Osteocyte (in vitro differentiated cells): Measurements from ENCODE around the gene GPSM1. TPM values are rescaled to one million over a fixed set of nuclear protein-coding genes. Genes with fewer than 3 reads are reported as not detected.

Experiments
- DNase-seq: peaks from one replicate; pipeline ENCODE4 v3.0.0; 2021; ENCODE audit warnings: mixed read lengths; ENCODE audit not compliant: unreplicated experiment; ENCODE audit errors: extremely low spot score
- H3K27ac Mint-ChIP-seq: one replicate; pipeline ENCODE4 v1.8.0; 2021; ENCODE audit warnings: mild to moderate bottlenecking, mixed read lengths; ENCODE audit not compliant: unreplicated experiment
- H3K27me3 Mint-ChIP-seq: one replicate; pipeline ENCODE4 v1.8.0; 2021; ENCODE audit warnings: mixed read lengths; ENCODE audit not compliant: unreplicated experiment
- H3K36me3 Mint-ChIP-seq: one replicate; pipeline ENCODE4 v1.8.0; 2021; ENCODE audit warnings: mixed read lengths; ENCODE audit not compliant: unreplicated experiment
- H3K4me1 Mint-ChIP-seq: one replicate; pipeline ENCODE4 v1.8.0; 2021; ENCODE audit warnings: mixed read lengths; ENCODE audit not compliant: unreplicated experiment
- H3K4me3 Mint-ChIP-seq: one replicate; pipeline ENCODE4 v1.8.0; 2021; ENCODE audit warnings: mild to moderate bottlenecking, moderate library complexity, mixed read lengths; ENCODE audit not compliant: unreplicated experiment
- H3K9me3 Mint-ChIP-seq: one replicate; pipeline ENCODE4 v1.8.0; 2021; ENCODE audit warnings: mixed read lengths; ENCODE audit not compliant: unreplicated experiment
- total RNA-seq: library from RNA; stranded (reverse); gene quantifications from 2 replicates; pipeline ENCODE4 v1.2.1, GENCODE V29; 2021
- TF ChIP-seq, protein P1 (sequence below): fragments of 200-600 bp; sonication (generic); IDR thresholded peaks from 2 replicates; pipeline ENCODE4 v1.5.0; 2021; ENCODE audit warnings: antibody characterized with exemption, mild to moderate bottlenecking, moderate library complexity

Gene GPSM1
- total RNA-seq, 1 donor from 2014 or later: 37.1 TPM

DNA sequence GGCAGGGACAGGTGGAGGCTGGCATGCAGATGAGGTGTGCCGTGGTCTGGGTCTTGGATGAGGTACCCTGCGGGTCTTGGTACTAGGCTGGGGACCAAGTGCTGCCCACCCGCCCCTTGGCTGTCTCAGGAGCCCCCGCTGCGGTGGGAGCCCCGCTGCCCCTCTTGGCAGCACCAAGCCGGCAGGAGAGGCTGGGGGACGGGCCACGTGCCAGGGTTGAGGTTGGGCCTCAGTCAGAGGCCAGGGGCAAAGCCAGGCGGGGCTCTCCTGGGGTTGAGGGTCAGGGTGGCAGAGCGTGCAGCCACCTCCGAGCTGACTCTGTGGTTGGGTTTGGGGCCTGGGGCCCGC is 44.2 kb downstream of the GPSM1 start:
- H3K4me3 Mint-ChIP-seq: no peak overlapping the region
- H3K36me3 Mint-ChIP-seq: no peaks in the 10 kb centered on the region
- H3K9me3 Mint-ChIP-seq: no peaks in the 10 kb centered on the region
- TF ChIP-seq, protein P1, sequence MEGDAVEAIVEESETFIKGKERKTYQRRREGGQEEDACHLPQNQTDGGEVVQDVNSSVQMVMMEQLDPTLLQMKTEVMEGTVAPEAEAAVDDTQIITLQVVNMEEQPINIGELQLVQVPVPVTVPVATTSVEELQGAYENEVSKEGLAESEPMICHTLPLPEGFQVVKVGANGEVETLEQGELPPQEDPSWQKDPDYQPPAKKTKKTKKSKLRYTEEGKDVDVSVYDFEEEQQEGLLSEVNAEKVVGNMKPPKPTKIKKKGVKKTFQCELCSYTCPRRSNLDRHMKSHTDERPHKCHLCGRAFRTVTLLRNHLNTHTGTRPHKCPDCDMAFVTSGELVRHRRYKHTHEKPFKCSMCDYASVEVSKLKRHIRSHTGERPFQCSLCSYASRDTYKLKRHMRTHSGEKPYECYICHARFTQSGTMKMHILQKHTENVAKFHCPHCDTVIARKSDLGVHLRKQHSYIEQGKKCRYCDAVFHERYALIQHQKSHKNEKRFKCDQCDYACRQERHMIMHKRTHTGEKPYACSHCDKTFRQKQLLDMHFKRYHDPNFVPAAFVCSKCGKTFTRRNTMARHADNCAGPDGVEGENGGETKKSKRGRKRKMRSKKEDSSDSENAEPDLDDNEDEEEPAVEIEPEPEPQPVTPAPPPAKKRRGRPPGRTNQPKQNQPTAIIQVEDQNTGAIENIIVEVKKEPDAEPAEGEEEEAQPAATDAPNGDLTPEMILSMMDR: no peak
- peaks cover 16% of the 10 kb centered on the region for H3K4me1 Mint-ChIP-seq
- no peak for DNase-seq
- H3K27ac Mint-ChIP-seq: no peak overlapping the region
- no peaks in the 10 kb centered on the region for H3K27me3 Mint-ChIP-seq

DNA sequence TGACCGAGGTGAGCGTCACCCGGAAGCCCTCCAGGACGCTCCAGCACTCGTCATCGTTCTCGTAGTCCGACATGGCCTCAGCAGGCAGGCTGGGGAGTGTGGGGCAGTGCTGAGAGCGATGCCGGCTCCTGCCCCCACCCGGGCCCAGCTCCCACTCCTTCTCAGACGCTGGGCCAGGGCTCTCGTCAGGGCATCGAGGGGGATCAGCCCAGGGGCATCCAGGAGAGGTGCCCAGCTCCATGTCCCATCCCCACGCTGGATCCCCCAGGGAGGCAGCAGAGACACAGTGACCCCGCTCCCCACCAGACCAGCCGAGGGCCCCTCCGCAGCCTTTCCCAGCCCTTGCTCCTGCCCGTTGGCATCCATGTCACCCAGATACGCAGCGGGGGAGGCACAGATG is 44.7 kb downstream of the GPSM1 start:
- no peak overlapping the region for H3K4me3 Mint-ChIP-seq
- TF ChIP-seq, protein P1: no peak
- no peaks in the 10 kb centered on the region for H3K27me3 Mint-ChIP-seq
- no peaks in the 10 kb centered on the region for H3K9me3 Mint-ChIP-seq
- H3K36me3 Mint-ChIP-seq: no peaks in the 10 kb centered on the region
- no peak for DNase-seq
- H3K27ac Mint-ChIP-seq: peak overlapping the region; percentile 85
- H3K4me1 Mint-ChIP-seq: peaks cover 16% of the 10 kb centered on the region

- no peak for DNase-seq
- H3K27me3 Mint-ChIP-seq: no peaks in the 10 kb centered on the region
- TF ChIP-seq, protein P1: peak; percentile 41
- peaks cover 16% of the 10 kb centered on the region for H3K4me1 Mint-ChIP-seq
- no peaks in the 10 kb centered on the region for H3K9me3 Mint-ChIP-seq
- H3K27ac Mint-ChIP-seq: peak overlapping the region; percentile 85
- no peaks in the 10 kb centered on the region for H3K36me3 Mint-ChIP-seq
- H3K4me3 Mint-ChIP-seq: no peak overlapping the region
Measured at GRCh38 chr9:136372561-136373299, 45.4 kb downstream of the GPSM1 start.

DNA sequence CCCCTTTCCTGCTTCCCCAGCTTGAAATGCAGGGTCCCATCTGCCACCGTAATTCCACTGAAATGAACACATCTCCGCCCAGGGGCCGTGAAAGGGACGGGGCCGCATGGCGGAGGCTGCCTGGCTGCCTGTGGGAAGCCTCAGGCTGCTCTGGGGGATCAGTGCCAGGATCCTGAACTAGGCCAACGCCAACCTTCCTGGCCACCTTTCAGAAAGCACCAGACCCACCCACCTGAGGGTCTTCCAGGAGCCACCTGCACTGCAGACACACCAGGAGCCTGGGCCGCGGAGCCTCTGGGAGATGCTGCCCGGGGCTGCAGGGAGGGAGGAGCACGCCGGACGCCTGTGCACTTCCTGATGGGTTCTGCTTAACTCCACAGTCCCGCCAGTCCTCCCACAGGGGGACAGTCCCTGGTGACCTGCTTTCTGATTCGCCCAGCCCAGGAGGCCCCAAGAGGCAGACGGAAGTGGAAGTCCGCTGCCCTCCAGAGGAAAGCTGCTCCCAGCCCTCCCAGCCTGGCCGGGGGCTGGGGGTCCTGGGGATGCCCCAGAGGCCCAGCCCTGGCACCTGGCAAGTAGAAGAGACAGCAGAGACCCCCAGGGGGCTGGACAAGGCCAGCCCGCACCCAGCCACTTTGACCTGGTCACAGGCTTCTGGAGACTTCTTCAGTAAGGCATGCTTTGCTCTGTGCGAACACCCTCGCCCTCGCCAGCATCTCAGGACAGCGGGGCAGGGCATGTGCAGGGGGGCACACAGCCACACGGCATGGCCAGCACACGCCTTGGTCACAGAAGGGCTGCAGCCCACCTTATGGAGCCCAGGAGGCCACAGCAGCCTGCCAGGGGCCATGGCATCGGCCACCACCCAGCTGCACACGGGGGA is 46.2 kb downstream of the GPSM1 start, which contains the start of gene CARD9:
Gene CARD9 (minus strand): TSS at position 370 of the 883 bp plus-strand sequence. CDS start 1,591 bp downstream, outside the sequence.
- TF ChIP-seq, protein P1: no peak
- H3K27me3 Mint-ChIP-seq: no peaks in the 10 kb centered on the region
- DNase-seq: no peak
- no peaks in the 10 kb centered on the region for H3K9me3 Mint-ChIP-seq
- no peaks in the 10 kb centered on the region for H3K36me3 Mint-ChIP-seq
- peaks cover 16% of the 10 kb centered on the region for H3K4me1 Mint-ChIP-seq
- H3K4me3 Mint-ChIP-seq: no peak within 1 kb of the TSS
- peak within 1 kb of the TSS; percentile 85 for H3K27ac Mint-ChIP-seq

GRCh38 chr9:136374183-136374575 is 46.8 kb downstream of the GPSM1 start:
- Mint-ChIP-seq H3K4me3 (no peak overlapping the region), H3K27me3 (no peaks in the 10 kb centered on the region), H3K4me1 (peaks cover 16% of the 10 kb centered on the region), H3K9me3 (no peaks in the 10 kb centered on the region), H3K36me3 (no peaks in the 10 kb centered on the region), H3K27ac (no peak overlapping the region)
- DNase-seq: no peak
- TF ChIP-seq, protein P1: no peak
